GM20431 (cell line): ENCODE measurements around the gene TXN2.
"Not testable (repeated sequence)": the region's sequence is repeated elsewhere in the genome, so short reads cannot be mapped to it uniquely, and the experiment has no call there.

Source experiments
- in situ Hi-C: fragments of 300-500 bp; cut with MseI, MboI; formaldehyde crosslinking; loops from one replicate; pipeline ENCODE4 v1.15.0; 2020; ENCODE audit warnings: low sequenced_read_pairs; ENCODE audit not compliant: unreplicated experiment

TXN2 gene

DNA sequence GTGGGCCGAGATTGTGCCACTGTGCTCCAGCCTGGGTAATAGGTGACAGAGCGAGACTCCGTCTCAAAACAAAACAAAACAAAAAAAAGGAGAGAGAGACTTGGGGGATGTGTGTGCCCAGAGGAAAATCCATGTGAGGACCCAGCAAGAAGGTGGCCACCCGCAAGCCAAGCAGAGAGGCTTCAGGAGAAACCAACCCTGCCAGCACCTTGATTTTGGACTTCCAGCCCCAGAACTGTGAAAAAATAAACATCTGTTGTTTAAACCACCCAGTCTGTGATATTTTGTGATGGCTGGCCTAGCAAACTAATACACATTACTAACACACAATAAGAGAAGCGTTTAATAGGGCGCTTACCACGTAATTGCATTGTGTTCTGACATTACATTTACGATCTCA is 21.2 kb downstream of the TXN2 start:
- in situ Hi-C loops: loop anchor here (10.0 kb wide), 1 partner anchor 155 kb away; no protein-coding TSS in a partner anchor

DNA sequence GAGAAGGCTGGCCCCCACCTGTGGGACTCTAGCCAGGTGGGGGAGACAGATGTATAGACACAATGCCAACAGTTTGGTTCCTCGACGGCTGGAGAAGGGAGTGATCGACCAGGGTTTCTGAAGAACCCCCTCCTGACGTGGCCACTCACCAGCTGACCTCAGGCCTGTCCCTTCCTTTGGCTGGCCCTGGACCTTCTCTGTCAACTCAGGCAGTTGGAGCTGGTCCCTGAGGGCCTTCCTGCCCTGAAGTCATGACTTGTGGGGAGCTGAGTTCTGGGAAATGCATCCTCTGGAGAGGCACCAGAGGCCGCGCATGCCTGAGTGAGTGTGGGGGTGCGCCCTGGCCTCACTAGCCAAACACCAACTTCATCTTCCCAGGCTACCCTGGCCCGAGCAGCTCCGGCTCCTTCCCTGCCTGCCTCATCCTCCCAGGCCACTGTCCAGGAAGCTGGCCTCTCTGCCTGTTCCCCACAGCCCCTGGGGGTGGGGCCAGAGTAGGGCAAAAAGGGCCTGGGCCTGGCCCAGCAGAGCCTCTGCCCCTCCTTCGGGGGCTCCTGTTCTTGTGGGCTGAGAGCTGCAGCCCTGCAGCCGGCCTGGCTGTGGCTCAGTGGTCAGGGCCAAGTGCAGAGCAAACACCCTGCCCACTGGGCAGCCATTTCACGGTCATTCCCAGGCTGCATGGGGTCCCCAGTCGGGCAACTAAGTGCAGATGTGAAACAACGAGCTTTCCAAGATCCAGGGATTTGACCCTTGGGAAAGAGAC is 23.6 kb downstream of the TXN2 start:
- in situ Hi-C loops: no loop called here

DNA sequence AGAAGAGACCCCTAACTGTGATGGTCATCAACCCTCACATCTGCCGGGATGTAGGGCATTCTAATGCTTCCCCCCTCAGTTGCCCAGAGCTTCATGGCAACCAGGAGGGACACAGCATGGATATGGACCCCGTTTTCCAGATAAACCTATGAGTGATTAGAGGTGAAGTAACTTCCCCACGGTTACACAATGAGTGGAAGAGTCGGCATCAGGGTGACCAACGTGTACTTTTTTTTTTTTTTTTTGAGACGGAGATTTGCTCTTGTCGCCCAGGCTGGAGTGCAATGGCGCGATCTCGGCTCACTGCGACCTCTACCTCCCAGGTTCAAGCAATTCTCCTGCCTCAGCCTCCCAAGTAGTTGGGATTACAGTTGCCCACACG is 25.0 kb downstream of the TXN2 start:
- in situ Hi-C loops: no loop called here

- in situ Hi-C loops: no loop called here
Measured at GRCh38 chr22:36455571-36456463, 25.6 kb downstream of the TXN2 start.

DNA sequence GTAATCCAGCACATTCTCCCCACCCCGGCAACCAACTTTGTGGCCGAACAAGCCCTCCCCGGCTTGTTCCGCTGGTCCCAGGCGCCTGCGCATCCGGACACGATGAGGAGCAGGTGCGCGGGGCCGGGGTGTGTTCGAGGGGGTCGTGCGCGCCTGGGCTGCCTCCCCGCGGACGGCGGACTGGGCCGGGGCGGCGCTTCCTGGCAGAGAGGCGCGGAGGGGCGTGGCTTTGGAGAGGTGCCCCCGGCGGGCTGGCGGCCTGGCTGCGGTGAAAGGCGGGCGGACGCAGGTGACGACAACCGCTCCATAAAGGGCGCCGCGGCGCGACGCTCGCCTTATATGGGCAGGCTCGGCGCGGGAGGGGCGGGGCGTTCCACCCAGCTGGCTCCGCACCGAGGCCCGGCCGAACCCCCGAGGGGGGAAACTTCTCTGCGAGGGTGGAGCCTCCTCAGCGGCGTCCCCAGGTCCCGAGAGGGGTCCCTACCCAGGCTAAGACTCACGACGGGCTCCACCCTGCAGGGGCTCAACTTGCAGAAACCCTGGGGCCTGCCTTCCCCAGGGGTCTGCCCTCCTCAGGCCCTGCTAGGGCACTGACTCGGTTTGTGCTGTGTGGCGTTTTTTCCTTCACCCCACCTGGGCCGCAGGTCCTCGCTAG is 26.4 kb downstream of the TXN2 start:
- in situ Hi-C loops: no loop called here

DNA sequence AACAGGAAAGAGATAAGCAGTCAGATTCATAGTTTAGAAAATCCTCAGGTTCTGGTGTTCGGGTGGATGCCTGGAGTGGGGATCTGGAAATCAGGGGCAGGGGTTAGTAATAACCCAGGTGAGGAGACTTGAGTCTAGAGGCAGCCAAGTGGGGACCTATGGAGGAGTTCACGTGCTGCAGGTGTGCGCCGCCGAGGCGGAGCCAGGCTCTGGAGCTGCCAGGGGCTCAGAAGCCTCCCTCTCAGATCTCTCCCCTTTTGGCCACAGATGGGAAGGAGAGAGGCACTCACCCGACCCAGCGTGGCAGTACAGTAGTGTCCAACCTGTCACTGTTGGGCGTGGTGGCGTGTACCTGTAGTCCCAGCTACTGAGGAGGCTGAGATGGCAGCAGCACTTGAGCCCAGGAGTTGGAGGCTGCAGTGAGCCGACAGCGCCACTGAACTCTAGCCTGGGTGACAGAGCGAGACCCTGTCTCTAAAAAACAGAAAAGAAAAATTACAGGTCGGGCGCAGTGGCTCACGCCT is 27.5 kb downstream of the TXN2 start:
- in situ Hi-C loops: no loop called here

GRCh38 chr22:36452978-36453607 is 28.3 kb downstream of the TXN2 start:
- in situ Hi-C loops: not testable (repeated sequence)

DNA sequence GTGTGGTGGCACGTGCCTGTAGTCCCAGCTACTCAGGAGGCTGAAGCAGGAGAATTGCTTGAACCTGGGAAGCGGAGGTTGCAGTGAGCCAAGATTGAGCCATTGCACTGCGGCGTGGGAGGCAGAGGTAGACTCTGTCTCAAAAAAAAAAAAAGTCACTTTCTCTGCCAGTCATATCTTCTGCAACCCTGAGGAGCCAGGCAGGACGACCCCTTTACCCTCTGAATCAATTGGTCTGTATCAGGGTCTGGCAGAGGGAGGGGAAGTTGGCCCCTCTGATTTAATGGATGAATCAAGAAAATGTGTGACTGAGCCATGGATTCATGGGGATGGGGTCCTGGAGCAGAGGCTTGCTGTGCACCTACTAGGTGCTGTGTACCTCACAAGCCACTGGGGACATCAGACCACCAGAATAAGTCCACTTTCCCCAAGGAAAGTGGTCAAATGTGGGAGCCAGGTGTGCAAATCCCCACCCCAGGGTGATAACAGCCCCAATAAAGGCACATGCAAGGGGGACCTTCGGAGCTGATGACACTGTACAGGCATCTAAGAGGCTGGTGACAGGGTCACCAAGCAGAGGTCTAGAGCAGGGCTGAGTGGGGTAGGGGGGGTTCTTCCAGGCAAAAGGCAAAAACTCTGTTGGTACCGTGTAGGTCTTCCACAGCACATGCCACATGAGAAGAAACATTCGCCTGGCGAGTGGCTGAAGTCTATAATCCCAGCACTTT is 29.0 kb downstream of the TXN2 start:
- in situ Hi-C loops: no loop called here

GRCh38 chr22:36450923-36451322 is 30.5 kb downstream of the TXN2 start:
- in situ Hi-C loops: not testable (repeated sequence)

GRCh38 chr22:36449596-36450175 is 31.8 kb downstream of the TXN2 start:
- in situ Hi-C loops: no loop called here

- in situ Hi-C loops: no loop called here
Measured at GRCh38 chr22:36447632-36448031, 33.8 kb downstream of the TXN2 start.

GRCh38 chr22:36445158-36445668 is 36.2 kb downstream of the TXN2 start:
- in situ Hi-C loops: no loop called here

GRCh38 chr22:36443198-36443770 is 38.2 kb downstream of the TXN2 start:
- in situ Hi-C loops: no loop called here

GRCh38 chr22:36442506-36443197 is 38.8 kb downstream of the TXN2 start:
- in situ Hi-C loops: no loop called here

DNA sequence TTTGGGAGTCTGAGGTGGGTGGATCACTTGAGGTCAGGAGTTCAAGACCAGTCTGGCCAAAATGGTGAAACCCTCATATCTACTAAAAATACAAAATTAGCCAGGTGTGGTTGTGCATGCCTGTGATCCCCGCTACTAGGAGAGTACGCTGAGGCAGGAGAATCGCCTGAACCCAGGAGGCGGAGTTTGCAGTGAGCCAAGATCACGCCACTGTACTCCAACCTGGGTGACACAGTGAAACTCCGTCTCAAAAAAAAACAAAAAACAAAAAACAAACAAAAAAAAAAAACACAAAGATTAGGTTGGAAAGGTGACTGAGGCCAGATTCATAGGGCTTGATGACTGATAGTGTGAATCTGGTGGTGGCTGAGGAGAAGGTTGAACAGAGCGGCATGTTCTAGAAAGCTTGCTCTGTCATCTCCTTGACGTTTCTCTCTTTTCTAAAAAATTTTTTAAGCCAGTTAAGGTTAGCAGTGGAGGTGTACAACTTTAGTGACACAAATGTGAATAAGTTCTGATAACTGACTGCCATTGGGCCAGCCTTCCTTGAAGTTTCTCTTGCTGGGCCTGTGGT is 40.9 kb downstream of the TXN2 start:
- in situ Hi-C loops: no loop called here

DNA sequence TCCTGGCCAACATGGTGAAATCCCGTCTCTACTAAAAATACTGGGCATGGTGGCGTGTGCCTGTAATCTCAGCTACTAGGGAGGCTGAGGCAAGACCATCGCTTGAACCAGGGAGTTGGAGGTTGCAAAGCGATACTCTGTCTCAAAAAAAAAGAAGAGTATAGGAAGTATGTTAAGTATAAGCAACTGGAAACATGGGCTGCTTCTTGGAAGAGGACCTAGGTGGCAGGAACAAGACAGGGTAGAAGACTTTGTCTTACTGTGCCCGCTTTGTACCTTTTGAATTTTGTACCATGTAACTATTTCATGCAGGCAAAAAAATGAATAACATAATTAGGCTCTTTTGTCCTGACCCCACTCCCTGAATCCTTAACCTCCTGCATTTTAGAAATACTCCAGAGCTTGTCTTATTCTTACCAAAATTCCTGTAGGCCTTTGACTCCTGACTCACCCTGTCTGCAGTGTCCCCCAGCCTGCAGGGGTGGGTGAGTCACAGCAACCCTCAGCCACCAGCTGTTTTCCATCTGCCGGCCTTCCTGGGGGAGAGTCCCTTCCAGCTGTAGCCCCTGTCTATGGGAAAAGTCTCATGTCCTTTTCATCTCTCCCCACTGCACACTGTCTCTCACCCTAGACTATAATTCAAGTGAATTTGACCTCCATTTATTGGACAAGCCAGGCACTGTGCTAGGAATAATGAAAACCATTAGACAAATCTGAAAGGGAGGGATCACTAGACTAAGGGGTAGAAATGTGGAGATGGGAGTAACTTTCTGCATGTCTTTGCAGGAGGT is 41.8 kb downstream of the TXN2 start:
- in situ Hi-C loops: no loop called here
